BJ (cell line): ENCODE results near the gene LAIR2. TPM values are rescaled to one million over a fixed set of nuclear protein-coding genes. Genes with fewer than 3 reads are reported as not detected.
"Not testable (repeated sequence)": the region's sequence is repeated elsewhere in the genome, so short reads cannot be mapped to it uniquely, and the experiment has no call there.

ENCODE experiments used
- CTCF ChIA-PET: fragments of 350-600 bp; formaldehyde crosslinking; extraction: SDS; loops from one replicate; lab custom pipeline; 2021; ENCODE audit warnings: antibody characterized with exemption, inconsistent platforms; lab: Yijun Ruan, JAX
- POLR2A ChIA-PET: fragments of 300-600 bp; sonication (Branson Sonifier 250); formaldehyde crosslinking; extraction: SDS; loops from one replicate; lab custom pipeline; 2021; ENCODE audit warnings: antibody characterized with exemption; lab: Charles Lee
- DNase-seq: peaks from one replicate; pipeline ENCODE4 v3.0.0-alpha.2; 2011; ENCODE audit warnings: low read depth
- H3K27me3 ChIP-seq: 2 replicates; pipeline ENCODE4 v1.6.0; 2011; ENCODE audit warnings: low read length; ENCODE audit not compliant: control insufficient read depth, insufficient read depth
- H3K36me3 ChIP-seq: 2 replicates; pipeline ENCODE4 v1.5.1; 2011; ENCODE audit warnings: low read length; ENCODE audit not compliant: control insufficient read depth, insufficient read depth
- H3K4me3 ChIP-seq: 2 replicates; pipeline ENCODE4 v1.5.1; 2011; ENCODE audit warnings: low read depth, mild to moderate bottlenecking, control low read depth, low read length
- polyA plus RNA-seq: library from polyadenylated mRNA; depleted of rRNA; stranded (reverse); fragments of >200 nt; gene quantifications from 2 replicates; pipeline ENCODE4 v1.2.3, GENCODE V29; 2011
- TF ChIP-seq, protein P1 (sequence below): IDR thresholded peaks from 2 replicates; pipeline ENCODE4 v1.5.1; 2011; ENCODE audit warnings: low read depth, mild to moderate bottlenecking, control low read depth, inconsistent platforms, low read length, moderate library complexity; ENCODE audit not compliant: insufficient read depth

Gene LAIR2
- polyA plus RNA-seq, 1 experiment: not detected

DNA sequence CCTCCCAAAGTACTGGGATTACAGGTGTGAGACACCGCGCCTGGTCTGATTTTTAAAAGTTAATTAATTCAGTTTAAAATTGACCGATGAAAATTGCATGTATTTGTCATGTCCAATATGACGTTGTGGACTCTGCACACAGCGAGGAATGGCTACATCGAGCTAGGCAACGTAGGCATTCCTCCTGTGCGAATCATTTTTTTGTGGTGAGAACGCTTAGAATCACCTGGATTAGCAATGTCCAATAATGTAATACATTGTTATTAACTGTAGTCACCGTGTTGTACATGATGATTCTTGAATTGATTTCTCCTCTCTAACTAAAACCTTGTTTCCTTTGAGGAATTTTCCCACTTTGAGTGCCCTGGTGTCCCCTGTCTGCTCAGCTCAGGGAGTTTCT lies 3.4 kb downstream of the LAIR2 start:
- ChIA-PET POLR2A (no interaction called here), CTCF (no interaction called here)
- no peak overlapping the region for H3K4me3 ChIP-seq
- H3K36me3 ChIP-seq: no peaks in the 10 kb centered on the region
- DNase-seq: no peak
- TF ChIP-seq, protein P1, sequence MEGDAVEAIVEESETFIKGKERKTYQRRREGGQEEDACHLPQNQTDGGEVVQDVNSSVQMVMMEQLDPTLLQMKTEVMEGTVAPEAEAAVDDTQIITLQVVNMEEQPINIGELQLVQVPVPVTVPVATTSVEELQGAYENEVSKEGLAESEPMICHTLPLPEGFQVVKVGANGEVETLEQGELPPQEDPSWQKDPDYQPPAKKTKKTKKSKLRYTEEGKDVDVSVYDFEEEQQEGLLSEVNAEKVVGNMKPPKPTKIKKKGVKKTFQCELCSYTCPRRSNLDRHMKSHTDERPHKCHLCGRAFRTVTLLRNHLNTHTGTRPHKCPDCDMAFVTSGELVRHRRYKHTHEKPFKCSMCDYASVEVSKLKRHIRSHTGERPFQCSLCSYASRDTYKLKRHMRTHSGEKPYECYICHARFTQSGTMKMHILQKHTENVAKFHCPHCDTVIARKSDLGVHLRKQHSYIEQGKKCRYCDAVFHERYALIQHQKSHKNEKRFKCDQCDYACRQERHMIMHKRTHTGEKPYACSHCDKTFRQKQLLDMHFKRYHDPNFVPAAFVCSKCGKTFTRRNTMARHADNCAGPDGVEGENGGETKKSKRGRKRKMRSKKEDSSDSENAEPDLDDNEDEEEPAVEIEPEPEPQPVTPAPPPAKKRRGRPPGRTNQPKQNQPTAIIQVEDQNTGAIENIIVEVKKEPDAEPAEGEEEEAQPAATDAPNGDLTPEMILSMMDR: no peak
- H3K27me3 ChIP-seq: no peaks in the 10 kb centered on the region

DNA sequence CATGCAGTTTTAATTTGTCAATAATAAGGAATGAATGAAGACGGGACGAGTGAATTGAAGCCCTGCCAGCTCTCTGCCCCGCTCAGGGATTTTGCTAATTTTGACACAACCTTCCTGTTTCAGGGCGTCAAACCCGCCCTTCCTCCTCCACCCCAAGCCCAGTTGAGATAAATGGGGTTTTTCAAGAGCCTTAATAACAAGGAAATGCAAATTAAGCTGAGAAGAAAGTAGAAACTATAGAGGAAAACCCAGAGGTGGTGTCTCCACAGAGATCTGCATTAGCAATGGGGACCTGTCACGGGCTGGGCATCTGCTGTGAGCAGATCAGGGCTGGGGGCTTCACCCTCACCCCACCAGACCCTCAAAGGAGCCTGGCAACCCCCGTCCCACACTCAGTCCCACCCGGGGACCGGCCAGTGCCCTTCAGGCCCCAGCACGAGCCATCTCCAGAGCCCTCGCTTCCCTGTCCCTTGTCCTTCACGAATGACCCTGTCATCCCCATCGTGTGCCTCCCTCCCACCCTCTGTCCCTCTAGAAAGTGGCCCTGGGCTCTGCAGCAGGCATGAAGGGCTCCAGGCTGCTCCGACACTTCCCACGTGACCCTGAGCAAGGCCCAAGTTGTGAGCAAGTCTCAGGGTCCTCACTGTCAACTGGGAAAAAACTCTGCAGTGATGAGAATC lies 4.5 kb downstream of the LAIR2 start:
- H3K36me3 ChIP-seq, DNase-seq, H3K4me3 ChIP-seq, CTCF ChIA-PET, H3K27me3 ChIP-seq, POLR2A ChIA-PET: not testable (repeated sequence)

DNA sequence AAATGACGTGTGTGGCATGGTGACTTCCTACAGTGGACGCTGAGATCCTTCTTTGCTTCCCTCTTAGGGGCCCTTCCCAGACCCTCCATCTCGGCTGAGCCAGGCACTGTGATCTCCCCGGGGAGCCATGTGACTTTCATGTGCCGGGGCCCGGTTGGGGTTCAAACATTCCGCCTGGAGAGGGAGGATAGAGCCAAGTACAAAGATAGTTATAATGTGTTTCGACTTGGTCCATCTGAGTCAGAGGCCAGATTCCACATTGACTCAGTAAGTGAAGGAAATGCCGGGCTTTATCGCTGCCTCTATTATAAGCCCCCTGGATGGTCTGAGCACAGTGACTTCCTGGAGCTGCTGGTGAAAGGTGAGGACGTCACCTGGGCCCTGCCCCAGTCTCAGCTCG lies 5.2 kb downstream of the LAIR2 start:
- DNase-seq: no peak
- CTCF ChIA-PET: no interaction called here
- TF ChIP-seq, protein P1: no peak
- POLR2A ChIA-PET: no interaction called here
- Histone ChIP-seq H3K4me3 (no peak overlapping the region), H3K36me3 (no peaks in the 10 kb centered on the region), H3K27me3 (no peaks in the 10 kb centered on the region)

DNA sequence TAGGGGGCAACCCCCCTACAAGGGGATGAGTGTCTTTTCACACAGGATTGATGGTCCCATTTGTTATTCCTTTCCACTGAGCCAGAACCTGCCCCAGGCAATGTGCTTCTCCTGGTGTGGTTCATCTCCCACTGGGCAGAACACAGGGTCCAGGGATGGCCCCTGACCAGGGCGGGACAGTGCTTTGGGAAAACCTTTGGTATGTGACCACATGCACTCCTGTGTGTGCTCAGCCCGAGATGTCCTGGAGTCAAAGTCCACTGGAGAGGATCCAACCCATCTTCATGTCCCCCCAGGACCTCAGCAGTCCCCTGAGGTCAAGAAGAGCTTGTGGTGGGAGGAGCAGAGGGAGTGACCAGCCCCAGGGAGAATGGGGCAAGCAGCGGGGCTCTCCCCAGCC lies 5.9 kb downstream of the LAIR2 start:
- POLR2A ChIA-PET, DNase-seq, CTCF ChIA-PET, H3K36me3 ChIP-seq, H3K27me3 ChIP-seq, H3K4me3 ChIP-seq: not testable (repeated sequence)

DNA sequence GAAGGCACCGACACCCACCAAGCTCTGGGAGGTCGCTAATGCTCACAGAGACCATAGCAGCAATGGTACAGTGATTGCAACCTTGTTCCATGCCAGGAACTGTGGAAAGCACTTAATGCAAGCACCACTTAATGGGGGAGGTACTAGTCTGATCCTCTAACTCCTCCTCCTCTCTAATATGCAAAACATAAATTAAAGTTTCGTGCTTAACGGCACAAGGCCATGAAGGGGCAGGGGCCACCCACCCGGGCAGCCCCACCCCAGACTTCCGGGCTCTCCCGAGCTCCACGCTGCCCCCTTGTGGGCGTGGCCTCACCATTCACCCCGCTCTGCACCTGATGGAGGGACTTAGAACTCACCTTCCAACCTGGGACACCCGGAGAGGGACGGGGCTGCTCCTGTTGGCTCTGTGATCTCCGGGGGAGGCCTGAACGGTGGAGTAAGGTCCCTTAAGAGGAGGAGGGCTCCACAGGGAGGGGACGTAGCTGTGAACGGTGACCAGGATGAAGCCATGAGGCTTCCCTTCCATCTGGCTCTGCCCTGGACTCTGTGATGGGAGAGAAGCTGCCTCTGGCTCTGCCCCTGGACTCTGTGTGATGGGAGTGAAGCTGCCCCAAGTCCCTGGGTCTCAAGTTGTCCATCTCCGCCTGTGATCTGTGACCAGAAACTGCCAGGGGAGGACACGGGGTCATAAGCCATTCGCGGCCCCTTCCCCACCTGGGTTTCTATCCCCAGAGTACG lies 6.7 kb downstream of the LAIR2 start:
- POLR2A ChIA-PET, CTCF ChIA-PET, H3K4me3 ChIP-seq, H3K36me3 ChIP-seq, DNase-seq, H3K27me3 ChIP-seq: not testable (repeated sequence)

DNA sequence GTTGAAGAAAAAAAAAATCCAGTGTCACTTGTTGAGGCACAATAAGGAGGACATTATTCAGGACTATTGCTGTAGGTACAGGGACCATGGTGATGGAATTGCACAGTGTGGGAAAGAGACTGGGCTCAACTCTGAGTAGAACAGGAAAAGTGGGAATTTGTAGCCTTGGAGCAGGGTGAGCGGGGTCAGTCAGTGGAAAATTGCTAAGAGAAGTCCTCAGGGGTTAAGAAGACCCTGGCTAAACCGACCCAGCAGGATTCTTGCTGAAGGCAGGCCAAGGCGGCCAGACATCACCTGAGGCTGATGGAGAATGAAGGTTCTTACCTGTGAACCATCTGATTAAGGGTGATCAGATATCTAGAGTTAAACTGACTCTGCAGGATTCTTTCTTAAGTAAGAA lies 12.5 kb downstream of the LAIR2 start:
- ChIA-PET CTCF (no interaction called here), POLR2A (no interaction called here)
- TF ChIP-seq, protein P1: no peak
- H3K27me3 ChIP-seq: no peaks in the 10 kb centered on the region
- no peaks in the 10 kb centered on the region for H3K36me3 ChIP-seq
- DNase-seq: no peak
- H3K4me3 ChIP-seq: no peak overlapping the region

DNA sequence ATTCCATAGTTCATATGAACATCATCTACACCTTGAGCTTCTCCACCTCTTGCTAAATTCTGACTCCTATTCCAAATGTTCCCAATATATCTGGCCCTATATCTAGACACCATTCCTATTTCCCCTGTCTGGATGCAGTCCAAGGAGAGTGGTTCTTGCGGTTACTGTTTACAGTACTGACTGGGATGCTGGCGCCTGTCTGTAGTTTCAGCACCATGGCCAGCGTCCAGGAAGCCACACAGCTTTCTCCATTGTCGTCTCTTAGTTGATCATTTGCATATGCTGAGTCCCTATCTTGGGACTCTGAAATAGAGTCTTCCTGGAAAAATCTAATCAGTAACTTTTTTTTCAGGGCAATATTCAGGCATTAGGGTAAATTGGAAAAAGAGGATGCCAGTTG lies 14.9 kb downstream of the LAIR2 start:
- ChIA-PET CTCF (no interaction called here), POLR2A (no interaction called here)
- TF ChIP-seq, protein P1: no peak
- Histone ChIP-seq H3K27me3 (no peaks in the 10 kb centered on the region), H3K36me3 (no peaks in the 10 kb centered on the region), H3K4me3 (no peak overlapping the region)
- no peak for DNase-seq
